B cell (primary cell): ENCODE data around the gene SIPA1L3. TPM values are rescaled to one million over a fixed set of nuclear protein-coding genes. Genes with fewer than 3 reads are reported as not detected.
A peak's percentile ranks its signal among the peaks of the same experiment; 100 is the strongest.
"Not testable (repeated sequence)": the region's sequence is repeated elsewhere in the genome, so short reads cannot be mapped to it uniquely, and the experiment has no call there.

Source experiments
- ATAC-seq: fragments of 200-7000 bp; cut with Tn5 transposase; one replicate; pipeline ENCODE4 v1.10.0; 2021; ENCODE audit warnings: low read depth, mild to moderate bottlenecking, moderate number of reproducible peaks, moderate library complexity
- CTCF ChIA-PET: fragments of 350-600 bp; sonication (Branson Sonifier 250); formaldehyde crosslinking; loops from one replicate; lab custom pipeline; 2021; ENCODE audit warnings: antibody characterized with exemption, inconsistent platforms; lab: Charles Lee
- POLR2A ChIA-PET: fragments of 350-600 bp; sonication (Branson Sonifier 250); formaldehyde crosslinking; loops from one replicate; lab custom pipeline; 2021; ENCODE audit warnings: antibody characterized with exemption; lab: Charles Lee
- DNase-seq: peaks from one replicate; pipeline ENCODE4 v3.0.0; 2013
- H2AFZ ChIP-seq: 2 replicates; pipeline ENCODE4 v1.6.1; 2012; ENCODE audit warnings: mild to moderate bottlenecking, low read depth, low read length; ENCODE audit not compliant: insufficient read depth, poor library complexity, severe bottlenecking
- H3K27ac ChIP-seq, 2 donors: 1 replicate in 1 of 2; 2 replicates in 1 of 2; pipeline ENCODE4 v1.5.1; 2012 to 2013; ENCODE audit warnings: low read length in 2 of 2, mild to moderate bottlenecking in 2 of 2, moderate library complexity in 1 of 2
- H3K27me3 ChIP-seq, 4 experiments: fragments of 200-600 bp in 1 of 4; sonication (generic) in 1 of 4; replicated peaks in 1 of 4; 1 replicate in 2 of 4; 2 replicates in 2 of 4; pipeline versions ENCODE4 v1.6.1 to v1.7.0; 2013 to 2016; ENCODE audit warnings: low read length in 3 of 4, mild to moderate bottlenecking in 2 of 4, mixed read lengths in 1 of 4, moderate library complexity in 1 of 4; ENCODE audit not compliant: insufficient read depth in 4 of 4, control insufficient read depth in 3 of 4; ENCODE audit errors: control extremely low read depth in 1 of 4
- H3K36me3 ChIP-seq, 2 experiments: replicated peaks in 1 of 2; 1 replicate in 1 of 2; 2 replicates in 1 of 2; pipeline versions ENCODE4 v1.6.1 to v1.7.1; 2013; ENCODE audit warnings: low read length in 1 of 2; ENCODE audit not compliant: insufficient read depth in 2 of 2, control insufficient read depth in 1 of 2; ENCODE audit errors: control extremely low read depth in 1 of 2, extremely low read depth in 1 of 2
- H3K4me1 ChIP-seq, 2 donors: fragments of 200-600 bp in 1 of 2; sonication (generic) in 1 of 2; 1 replicate in 1 of 2; 2 replicates in 1 of 2; pipeline versions ENCODE4 v1.5.1 to v1.6.1; 2013 to 2017; ENCODE audit warnings: low read length in 2 of 2; ENCODE audit not compliant: control insufficient read depth in 2 of 2, insufficient read depth in 2 of 2
- H3K4me2 ChIP-seq: replicated peaks from 2 replicates; pipeline ENCODE3; 2012; ENCODE audit warnings: mild to moderate bottlenecking, low read depth, low read length; ENCODE audit not compliant: poor library complexity, severe bottlenecking
- H3K4me3 ChIP-seq, 5 experiments: fragments of 200-600 bp in 1 of 5; sonication (generic) in 1 of 5; 1 replicate in 3 of 5; 2 replicates in 2 of 5; pipeline versions ENCODE4 v1.5.1 to v1.7.0; 2011 to 2016; ENCODE audit warnings: low read length in 4 of 5, mild to moderate bottlenecking in 4 of 5, low read depth in 2 of 5, control low read depth in 1 of 5, moderate library complexity in 1 of 5; ENCODE audit not compliant: insufficient read depth in 1 of 5; ENCODE audit errors: control extremely low read depth in 1 of 5, extremely low read depth in 1 of 5
- H3K79me2 ChIP-seq: fragments of 200-600 bp; sonication (generic); one replicate; pipeline ENCODE4 v1.6.0; 2016; ENCODE audit warnings: low read length; ENCODE audit not compliant: control insufficient read depth, insufficient read depth
- H3K9ac ChIP-seq: fragments of 200-600 bp; sonication (generic); 2 replicates; pipeline ENCODE4 v1.6.1; 2017; ENCODE audit warnings: mild to moderate bottlenecking, low read length, moderate library complexity
- H3K9me3 ChIP-seq, 3 donors: one replicate each; pipeline versions ENCODE4 v1.6.1 to v1.7.1; 2013; ENCODE audit warnings: low read length in 2 of 3; ENCODE audit not compliant: control insufficient read depth in 2 of 3, insufficient read depth in 1 of 3; ENCODE audit errors: control extremely low read depth in 1 of 3
- H4K20me1 ChIP-seq: 2 replicates; pipeline ENCODE4 v1.6.0; 2012; ENCODE audit warnings: mild to moderate bottlenecking, low read length; ENCODE audit not compliant: insufficient read depth, control insufficient read depth, poor library complexity, severe bottlenecking
- H3K27ac Mint-ChIP-seq: one replicate; pipeline ENCODE4 v1.8.0; 2021; ENCODE audit warnings: mixed read lengths
- H3K27me3 Mint-ChIP-seq: one replicate; pipeline ENCODE4 v1.8.0; 2021; ENCODE audit warnings: mixed read lengths
- H3K4me1 Mint-ChIP-seq: one replicate; pipeline ENCODE4 v1.8.0; 2021; ENCODE audit warnings: mixed read lengths
- H3K4me3 Mint-ChIP-seq: one replicate; pipeline ENCODE4 v1.8.0; 2021; ENCODE audit warnings: mixed read lengths
- H3K9me3 Mint-ChIP-seq: one replicate; pipeline ENCODE4 v1.8.0; 2022; ENCODE audit warnings: mixed read lengths; ENCODE audit not compliant: insufficient read depth
- EZH2 ChIP-seq: IDR thresholded peaks from 2 replicates; pipeline ENCODE4 v1.6.1; 2012; ENCODE audit warnings: borderline replicate concordance, low read depth, mild to moderate bottlenecking, moderate library complexity, low read length; ENCODE audit not compliant: insufficient read depth, poor library complexity, severe bottlenecking
- WGBS: methylation state at CpG from one replicate; pipeline ENCODE4 v1.1.5; 2013; ENCODE audit warnings: missing lambda C conversion rate; ENCODE audit not compliant: insufficient coverage; 5-methylcytosine and 5-hydroxymethylcytosine counted together
- intact Hi-C: fragments of 100-400 bp; cut with micrococcal nuclease; formaldehyde crosslinking; loops from one replicate; pipeline ENCODE4 v1.10.0; 2022
- polyA plus RNA-seq: library from polyadenylated mRNA; depleted of rRNA; stranded (reverse); fragments of >200 nt; gene quantifications from 2 replicates; pipeline ENCODE4 v1.2.3, GENCODE V29; 2012
- total RNA-seq, 2 donors: library from RNA; stranded (reverse); fragments of 120-200 nt in 1 of 2; gene quantifications; 1 replicate in 1 of 2; 2 replicates in 1 of 2; pipeline versions ENCODE4 v1.2.3 to v1.2.4, GENCODE V29; 2013 to 2022
- TF ChIP-seq, protein P1 (sequence below): fragments of 200-600 bp; IDR thresholded peaks from one replicate; pipeline ENCODE4 v1.8.0; 2022; ENCODE audit warnings: antibody characterized with exemption, mild to moderate bottlenecking

SIPA1L3 gene
- total and polyA plus RNA-seq, 2 donors (not counting 1 experiment from before 2014, with no cell fraction given): 48.3 to 295 TPM

DNA sequence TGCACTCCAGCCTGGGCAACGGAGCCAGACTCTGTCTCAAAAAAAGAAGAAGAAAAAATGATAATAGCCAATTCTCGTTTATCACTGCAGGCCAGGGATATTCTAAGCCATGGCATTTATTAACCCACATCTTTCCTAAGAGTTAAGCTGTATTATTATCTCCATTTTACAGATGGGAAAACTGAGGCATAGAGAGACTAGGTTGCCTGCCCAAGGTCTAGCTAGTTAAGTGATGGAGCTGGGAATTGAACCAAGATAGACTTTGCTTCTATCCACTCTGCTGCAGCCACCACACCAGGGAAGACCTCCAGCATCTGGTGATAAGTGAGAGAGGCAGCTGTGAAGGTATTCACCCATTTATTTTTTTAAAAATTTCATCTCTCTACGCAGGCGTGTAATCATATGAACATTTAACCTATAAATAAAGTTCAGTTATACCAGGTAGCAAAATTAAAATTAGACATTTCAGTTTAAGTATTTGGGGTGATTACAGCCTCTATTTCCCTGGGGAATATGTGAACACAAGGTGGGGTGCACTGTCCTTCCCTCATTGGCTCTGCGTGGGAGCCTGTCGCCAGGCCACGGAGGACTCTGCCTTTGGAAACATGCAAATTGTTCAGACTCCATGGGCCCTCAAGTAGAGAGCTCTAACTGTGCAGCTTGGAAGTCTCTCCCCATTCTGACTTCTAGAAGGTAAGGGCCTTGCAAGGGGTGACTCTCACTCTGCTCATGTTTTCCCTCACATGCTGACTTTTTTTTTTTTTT, 157.8 kb downstream of the SIPA1L3 start:
- Histone ChIP-seq H3K27ac (no peak overlapping the region), H4K20me1 (peaks cover 45% of the 10 kb centered on the region), H2AFZ (no peak overlapping the region), H3K4me3 (no peak overlapping the region), H3K36me3 (peaks cover 4 to 25% of the 10 kb centered on the region in 2 experiments), H3K4me1 (peaks cover 6 to 29% of the 10 kb centered on the region in 2 donors), H3K9me3 (no peaks in the 10 kb centered on the region), H3K79me2 (peaks cover 92% of the 10 kb centered on the region), H3K27me3 (no peaks in the 10 kb centered on the region), H3K9ac (no peak overlapping the region), H3K4me2 (no peak overlapping the region)
- Mint-ChIP-seq H3K9me3 (no peaks in the 10 kb centered on the region), H3K4me3 (no peak overlapping the region), H3K27me3 (no peaks in the 10 kb centered on the region), H3K4me1 (peaks cover 38% of the 10 kb centered on the region), H3K27ac (peak overlapping the region; percentile 76)
- intact Hi-C loops: no loop called here
- DNase-seq: no peak
- POLR2A ChIA-PET: interaction anchor here (0.7 to 1.3 kb wide), 3 partner anchors 12 to 181 kb away, joined by 3 to 7 read pairs (median 4); no protein-coding TSS in a partner anchor
- TF ChIP-seq, protein P1, sequence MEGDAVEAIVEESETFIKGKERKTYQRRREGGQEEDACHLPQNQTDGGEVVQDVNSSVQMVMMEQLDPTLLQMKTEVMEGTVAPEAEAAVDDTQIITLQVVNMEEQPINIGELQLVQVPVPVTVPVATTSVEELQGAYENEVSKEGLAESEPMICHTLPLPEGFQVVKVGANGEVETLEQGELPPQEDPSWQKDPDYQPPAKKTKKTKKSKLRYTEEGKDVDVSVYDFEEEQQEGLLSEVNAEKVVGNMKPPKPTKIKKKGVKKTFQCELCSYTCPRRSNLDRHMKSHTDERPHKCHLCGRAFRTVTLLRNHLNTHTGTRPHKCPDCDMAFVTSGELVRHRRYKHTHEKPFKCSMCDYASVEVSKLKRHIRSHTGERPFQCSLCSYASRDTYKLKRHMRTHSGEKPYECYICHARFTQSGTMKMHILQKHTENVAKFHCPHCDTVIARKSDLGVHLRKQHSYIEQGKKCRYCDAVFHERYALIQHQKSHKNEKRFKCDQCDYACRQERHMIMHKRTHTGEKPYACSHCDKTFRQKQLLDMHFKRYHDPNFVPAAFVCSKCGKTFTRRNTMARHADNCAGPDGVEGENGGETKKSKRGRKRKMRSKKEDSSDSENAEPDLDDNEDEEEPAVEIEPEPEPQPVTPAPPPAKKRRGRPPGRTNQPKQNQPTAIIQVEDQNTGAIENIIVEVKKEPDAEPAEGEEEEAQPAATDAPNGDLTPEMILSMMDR: no peak
- TF ChIP-seq EZH2: no peak
- no peak for ATAC-seq
- CTCF ChIA-PET: interaction anchor here (0.6 to 2.2 kb wide), 7 partner anchors 20 to 163 kb away, joined by 3 to 9 read pairs (median 4); no protein-coding TSS in a partner anchor
- 76% methylated on average over 3 of the region's 7 CpGs for WGBS

DNA sequence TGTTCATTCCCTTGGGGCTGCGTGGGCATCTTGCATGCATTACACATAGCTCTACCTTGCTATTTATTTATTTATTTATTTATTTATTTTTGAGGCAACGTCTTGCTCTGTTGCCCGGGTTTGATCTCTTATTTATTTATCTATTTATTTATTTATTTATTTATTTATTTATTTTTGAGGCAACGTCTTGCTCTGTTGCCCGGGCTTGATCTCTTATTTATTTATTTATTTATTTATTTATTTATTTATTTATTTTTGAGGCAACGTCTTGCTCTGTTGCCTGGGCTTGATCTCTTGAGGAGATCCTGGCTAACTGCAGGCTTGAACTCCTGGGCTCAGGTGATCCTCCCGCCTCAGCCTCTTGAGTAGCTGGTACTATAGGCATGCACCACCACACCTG, 158.8 kb downstream of the SIPA1L3 start:
- H3K79me2 ChIP-seq: peaks cover 93% of the 10 kb centered on the region
- H2AFZ ChIP-seq, H3K4me3 ChIP-seq, ATAC-seq, H3K4me2 ChIP-seq, H3K27ac ChIP-seq, intact Hi-C loops, DNase-seq, H3K9me3 Mint-ChIP-seq, H3K27ac Mint-ChIP-seq, H3K27me3 Mint-ChIP-seq, H3K27me3 ChIP-seq, H3K9me3 ChIP-seq, H3K4me3 Mint-ChIP-seq, H3K9ac ChIP-seq: not testable (repeated sequence)
- H3K4me1 ChIP-seq: peaks cover 0 to 21% of the 10 kb centered on the region in 2 donors
- no CpG with 5 or more reads among the region's 7 CpGs for WGBS
- ChIA-PET CTCF (interaction anchor here (0.8 to 2.2 kb wide), 4 partner anchors 29 to 164 kb away, joined by 3 to 9 read pairs (median 4); no protein-coding TSS in a partner anchor), POLR2A (interaction anchor here (0.7 kb wide), 1 partner anchor 13 kb away, joined by 7 read pairs; no protein-coding TSS in a partner anchor)
- H4K20me1 ChIP-seq: peaks cover 55% of the 10 kb centered on the region
- peaks cover 4 to 23% of the 10 kb centered on the region in 2 experiments for H3K36me3 ChIP-seq
- peaks cover 41% of the 10 kb centered on the region for H3K4me1 Mint-ChIP-seq
